Esophagus muscularis mucosa (tissue), 4 donors: ENCODE results near the gene L3MBTL4.

Source experiments
- EP300 ChIP-seq: sonication (generic); formaldehyde crosslinking; IDR thresholded peaks from one replicate; pipeline ENCODE4 v1.6.1; 2017; ENCODE audit warnings: antibody characterized with exemption
- POLR2A ChIP-seq: fragments of 450-650 bp; IDR thresholded peaks from one replicate; pipeline ENCODE4 v1.6.1; 2017; ENCODE audit warnings: antibody characterized with exemption, moderate library complexity, mild to moderate bottlenecking, low read depth
- POLR2AphosphoS5 ChIP-seq, 2 donors: sonication (generic); formaldehyde crosslinking; IDR thresholded peaks; one replicate each; pipeline ENCODE4 v1.6.1; 2017; ENCODE audit warnings: antibody characterized with exemption in 2 of 2
- TF ChIP-seq, protein P1 (sequence below), 3 experiments: fragments of 200-600 bp in 2 of 3; fragments of 450-650 bp in 1 of 3; sonication (generic) in 2 of 3; IDR thresholded peaks; one replicate each; pipeline ENCODE4 v1.5.1; 2017 to 2019; ENCODE audit warnings: antibody characterized with exemption in 3 of 3, mild to moderate bottlenecking in 2 of 3, moderate library complexity in 1 of 3

GRCh38 chr18:6331872-6332271 lies 82.8 kb downstream of the L3MBTL4 start:
- TF ChIP-seq, protein P1, sequence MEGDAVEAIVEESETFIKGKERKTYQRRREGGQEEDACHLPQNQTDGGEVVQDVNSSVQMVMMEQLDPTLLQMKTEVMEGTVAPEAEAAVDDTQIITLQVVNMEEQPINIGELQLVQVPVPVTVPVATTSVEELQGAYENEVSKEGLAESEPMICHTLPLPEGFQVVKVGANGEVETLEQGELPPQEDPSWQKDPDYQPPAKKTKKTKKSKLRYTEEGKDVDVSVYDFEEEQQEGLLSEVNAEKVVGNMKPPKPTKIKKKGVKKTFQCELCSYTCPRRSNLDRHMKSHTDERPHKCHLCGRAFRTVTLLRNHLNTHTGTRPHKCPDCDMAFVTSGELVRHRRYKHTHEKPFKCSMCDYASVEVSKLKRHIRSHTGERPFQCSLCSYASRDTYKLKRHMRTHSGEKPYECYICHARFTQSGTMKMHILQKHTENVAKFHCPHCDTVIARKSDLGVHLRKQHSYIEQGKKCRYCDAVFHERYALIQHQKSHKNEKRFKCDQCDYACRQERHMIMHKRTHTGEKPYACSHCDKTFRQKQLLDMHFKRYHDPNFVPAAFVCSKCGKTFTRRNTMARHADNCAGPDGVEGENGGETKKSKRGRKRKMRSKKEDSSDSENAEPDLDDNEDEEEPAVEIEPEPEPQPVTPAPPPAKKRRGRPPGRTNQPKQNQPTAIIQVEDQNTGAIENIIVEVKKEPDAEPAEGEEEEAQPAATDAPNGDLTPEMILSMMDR (IDR thresholded peaks at IDR 0.05), result no peak
- no peak for TF ChIP-seq POLR2AphosphoS5 (IDR thresholded peaks at IDR 0.05)
- no peak for TF ChIP-seq POLR2A
- TF ChIP-seq EP300, result no peak
